Esophagus muscularis mucosa (tissue), 4 donors: ENCODE results near the gene ARPC5L. TPM values are rescaled to one million over a fixed set of nuclear protein-coding genes. Genes with fewer than 3 reads are reported as not detected.

Experiments used
- DNase-seq: peaks from one replicate; pipeline ENCODE4 v3.0.0-alpha.2; 2017; ENCODE audit errors: extremely low spot score
- H3K27ac ChIP-seq, 4 donors: fragments of 200-600 bp; sonication (generic); replicated peaks in 1 of 4; 1 replicate in 3 of 4; 2 replicates in 1 of 4; pipeline ENCODE4 v1.5.1; 2016 to 2019; ENCODE audit warnings: mild to moderate bottlenecking in 1 of 4
- H3K27me3 ChIP-seq, 4 donors: fragments of 200-600 bp; sonication (generic); one replicate each; pipeline versions ENCODE4 v1.5.1 to v1.6.0; 2016 to 2019
- H3K36me3 ChIP-seq, 4 donors: fragments of 200-600 bp; sonication (generic); one replicate each; pipeline ENCODE4 v1.5.1; 2016 to 2019
- H3K4me1 ChIP-seq, 4 donors: fragments of 200-600 bp; sonication (generic); one replicate each; pipeline ENCODE4 v1.5.1; 2016 to 2019
- H3K4me3 ChIP-seq, 4 donors: fragments of 200-600 bp; sonication (generic); 1 replicate in 2 of 4; 2 replicates in 2 of 4; pipeline ENCODE4 v1.5.1; 2016 to 2019; ENCODE audit warnings: mild to moderate bottlenecking in 4 of 4, moderate library complexity in 1 of 4
- H3K9me3 ChIP-seq, 4 donors: fragments of 200-600 bp; sonication (generic); 1 replicate in 3 of 4; 2 replicates in 1 of 4; pipeline ENCODE4 v1.5.1; 2016 to 2019
- EP300 ChIP-seq: sonication (generic); formaldehyde crosslinking; IDR thresholded peaks from one replicate; pipeline ENCODE4 v1.6.1; 2017; ENCODE audit warnings: antibody characterized with exemption
- POLR2A ChIP-seq: fragments of 450-650 bp; IDR thresholded peaks from one replicate; pipeline ENCODE4 v1.6.1; 2017; ENCODE audit warnings: antibody characterized with exemption, moderate library complexity, mild to moderate bottlenecking, low read depth
- POLR2AphosphoS5 ChIP-seq, 2 donors: sonication (generic); formaldehyde crosslinking; IDR thresholded peaks; one replicate each; pipeline ENCODE4 v1.6.1; 2017; ENCODE audit warnings: antibody characterized with exemption in 2 of 2
- WGBS: methylation state at CpG from one replicate; pipeline ENCODE4 v1.1.5; 2018; 5-methylcytosine and 5-hydroxymethylcytosine counted together
- intact Hi-C: fragments of 100-400 bp; cut with DNase I; formaldehyde crosslinking; loops from one replicate; pipeline ENCODE4 v1.15.1; 2023
- total RNA-seq, 4 donors: library from RNA; depleted of rRNA; stranded (reverse); fragments of >200 nt; gene quantifications; one replicate each; pipeline versions ENCODE4 v1.1.0 to v1.2.1, GENCODE V29; 2016
- TF ChIP-seq, protein P1 (sequence below), 3 experiments: fragments of 200-600 bp in 2 of 3; fragments of 450-650 bp in 1 of 3; sonication (generic) in 2 of 3; IDR thresholded peaks; one replicate each; pipeline ENCODE4 v1.5.1; 2017 to 2019; ENCODE audit warnings: antibody characterized with exemption in 3 of 3, mild to moderate bottlenecking in 2 of 3, moderate library complexity in 1 of 3

Gene ARPC5L
- total RNA-seq, 4 donors from 2014 or later = 23.3 to 28.2 (median 26.7) TPM

DNA sequence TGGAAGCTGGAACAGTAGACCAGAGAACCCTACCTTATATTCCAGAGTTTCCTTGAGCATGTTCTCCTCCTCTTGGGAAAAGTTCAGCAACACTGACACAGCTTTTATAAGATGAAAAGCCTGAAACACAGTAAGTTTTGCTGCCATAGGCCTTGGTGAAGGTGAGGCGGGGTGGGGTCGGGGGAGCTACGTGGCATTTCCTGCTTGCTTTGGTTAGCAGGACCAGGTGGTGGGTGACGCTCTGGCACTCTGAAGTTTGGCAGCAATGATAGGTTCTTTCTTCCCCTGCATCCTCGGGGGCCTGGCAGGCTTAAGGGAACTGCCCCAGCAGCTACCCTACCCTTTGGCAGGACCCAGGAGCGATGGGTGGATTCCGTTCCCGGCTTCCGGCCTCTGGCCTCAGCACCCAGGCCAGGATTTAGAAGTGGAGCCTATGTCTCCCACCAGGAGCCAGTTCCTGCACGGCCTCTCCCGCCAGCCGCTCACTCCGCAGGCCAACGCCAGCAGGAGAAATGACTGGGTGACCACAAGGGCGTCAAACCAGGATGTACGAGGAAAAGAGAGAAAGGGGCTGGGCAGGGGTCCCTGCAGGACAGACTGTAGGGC lies 19.3 kb downstream of the ARPC5L start:
- DNase-seq = no peak
- H3K27me3 ChIP-seq = no peaks in the 10 kb centered on the region
- intact Hi-C loops = no loop called here
- no peaks in the 10 kb centered on the region for H3K9me3 ChIP-seq
- H3K27ac ChIP-seq = no peak overlapping the region
- peaks cover 0 to 7% (median 0%) of the 10 kb centered on the region in 4 donors for H3K4me1 ChIP-seq
- no peak overlapping the region for H3K4me3 ChIP-seq
- TF ChIP-seq, protein P1, sequence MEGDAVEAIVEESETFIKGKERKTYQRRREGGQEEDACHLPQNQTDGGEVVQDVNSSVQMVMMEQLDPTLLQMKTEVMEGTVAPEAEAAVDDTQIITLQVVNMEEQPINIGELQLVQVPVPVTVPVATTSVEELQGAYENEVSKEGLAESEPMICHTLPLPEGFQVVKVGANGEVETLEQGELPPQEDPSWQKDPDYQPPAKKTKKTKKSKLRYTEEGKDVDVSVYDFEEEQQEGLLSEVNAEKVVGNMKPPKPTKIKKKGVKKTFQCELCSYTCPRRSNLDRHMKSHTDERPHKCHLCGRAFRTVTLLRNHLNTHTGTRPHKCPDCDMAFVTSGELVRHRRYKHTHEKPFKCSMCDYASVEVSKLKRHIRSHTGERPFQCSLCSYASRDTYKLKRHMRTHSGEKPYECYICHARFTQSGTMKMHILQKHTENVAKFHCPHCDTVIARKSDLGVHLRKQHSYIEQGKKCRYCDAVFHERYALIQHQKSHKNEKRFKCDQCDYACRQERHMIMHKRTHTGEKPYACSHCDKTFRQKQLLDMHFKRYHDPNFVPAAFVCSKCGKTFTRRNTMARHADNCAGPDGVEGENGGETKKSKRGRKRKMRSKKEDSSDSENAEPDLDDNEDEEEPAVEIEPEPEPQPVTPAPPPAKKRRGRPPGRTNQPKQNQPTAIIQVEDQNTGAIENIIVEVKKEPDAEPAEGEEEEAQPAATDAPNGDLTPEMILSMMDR (IDR thresholded peaks at IDR 0.05) = no peak
- no peak for TF ChIP-seq POLR2AphosphoS5 (IDR thresholded peaks at IDR 0.05)
- TF ChIP-seq EP300 = no peak
- TF ChIP-seq POLR2A = no peak
- H3K36me3 ChIP-seq = peaks cover 50 to 99% (median 95%) of the 10 kb centered on the region in 4 donors
- 93% methylated on average over 12 of the region's 16 CpGs for WGBS

DNA sequence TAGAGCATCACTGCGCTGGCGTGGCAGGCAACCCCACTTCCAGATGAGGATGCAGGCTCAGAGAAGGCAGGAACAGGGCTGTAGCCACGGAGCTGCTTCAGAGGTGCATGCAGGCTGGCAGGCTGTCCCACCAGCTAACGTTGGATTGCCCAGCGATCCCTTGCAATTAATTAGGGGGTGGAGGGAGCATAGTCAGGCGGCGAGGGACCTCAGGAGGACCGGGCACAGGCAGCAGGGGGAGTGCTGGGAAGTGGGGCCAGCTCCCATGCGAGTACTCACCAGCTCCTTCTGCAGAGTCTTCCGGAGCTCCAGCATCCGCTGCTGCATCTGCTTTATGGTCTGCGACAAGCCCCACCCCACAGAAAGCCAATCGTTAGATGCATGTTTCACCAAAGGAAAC lies 20.3 kb downstream of the ARPC5L start:
- no peak for TF ChIP-seq EP300
- TF ChIP-seq POLR2A = no peak
- TF ChIP-seq, protein P1 (IDR thresholded peaks at IDR 0.05) = no peak
- TF ChIP-seq POLR2AphosphoS5 (IDR thresholded peaks at IDR 0.05) = no peak
- no peak overlapping the region for H3K4me3 ChIP-seq
- H3K36me3 ChIP-seq = peaks cover 50 to 99% (median 95%) of the 10 kb centered on the region in 4 donors
- H3K27ac ChIP-seq = no peak overlapping the region
- no peaks in the 10 kb centered on the region for H3K9me3 ChIP-seq
- peaks cover 0 to 7% (median 0%) of the 10 kb centered on the region in 4 donors for H3K4me1 ChIP-seq
- 77% methylated on average over 6 of the region's 13 CpGs for WGBS
- no peak for DNase-seq
- intact Hi-C loops = no loop called here
- no peaks in the 10 kb centered on the region for H3K27me3 ChIP-seq

DNA sequence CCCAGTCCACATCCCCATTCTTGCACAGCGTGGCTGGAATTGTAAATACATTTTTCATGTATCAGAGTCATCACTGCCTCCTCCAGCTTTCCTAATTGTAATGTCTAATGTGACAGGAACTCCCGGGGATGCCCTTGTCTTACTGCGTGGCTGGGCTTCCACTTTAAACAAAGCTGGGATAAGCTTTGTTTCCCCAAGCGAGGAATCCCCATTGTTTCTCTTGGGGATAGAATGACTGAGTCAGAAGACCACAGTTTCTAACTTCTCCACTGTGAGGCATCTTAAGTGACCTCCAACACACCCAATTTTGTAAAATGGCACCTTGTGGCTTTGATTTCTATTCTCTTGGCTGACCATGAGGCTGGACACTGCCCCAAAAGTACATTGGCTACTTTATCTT lies 22.4 kb downstream of the ARPC5L start:
- H3K4me3 ChIP-seq = no peak overlapping the region
- TF ChIP-seq, protein P1 (IDR thresholded peaks at IDR 0.05) = no peak
- TF ChIP-seq POLR2A (no peak), POLR2AphosphoS5 (IDR thresholded peaks at IDR 0.05) (no peak), EP300 (no peak)
- DNase-seq = no peak
- H3K27ac ChIP-seq = no peak overlapping the region
- no peaks in the 10 kb centered on the region for H3K9me3 ChIP-seq
- no peaks in the 10 kb centered on the region for H3K27me3 ChIP-seq
- H3K4me1 ChIP-seq = peaks cover 0 to 7% (median 0%) of the 10 kb centered on the region in 4 donors
- intact Hi-C loops = no loop called here
- 77% methylated on average over 4 of the region's 4 CpGs for WGBS
- H3K36me3 ChIP-seq = peaks cover 64 to 99% (median 95%) of the 10 kb centered on the region in 4 donors

DNA sequence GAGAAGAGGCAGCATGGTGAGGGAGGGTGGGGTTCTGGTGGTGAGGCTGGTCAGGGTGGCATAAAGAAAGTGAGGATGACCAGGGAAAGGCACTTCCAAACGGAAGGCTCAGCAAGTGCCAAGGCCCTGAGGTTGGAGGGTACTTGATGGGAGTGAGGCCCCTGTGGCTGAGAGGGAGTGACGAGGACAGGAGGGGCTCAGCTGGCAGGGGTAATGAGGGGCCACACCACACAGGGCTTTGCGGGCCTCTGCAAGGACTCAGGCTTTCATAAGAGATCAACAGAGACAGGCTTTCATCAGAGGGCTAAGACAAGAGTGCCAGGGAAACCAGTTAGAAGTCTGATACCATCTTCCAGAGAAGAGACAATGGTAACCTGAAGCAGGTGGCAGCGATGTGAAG lies 23.6 kb downstream of the ARPC5L start:
- no peak for TF ChIP-seq POLR2A
- TF ChIP-seq EP300 = no peak
- TF ChIP-seq POLR2AphosphoS5 (IDR thresholded peaks at IDR 0.05) = no peak
- TF ChIP-seq, protein P1 (IDR thresholded peaks at IDR 0.05) = no peak
- Histone ChIP-seq H3K4me3 (no peak overlapping the region), H3K9me3 (no peaks in the 10 kb centered on the region), H3K27me3 (no peaks in the 10 kb centered on the region), H3K36me3 (peaks cover 66 to 99% (median 95%) of the 10 kb centered on the region in 4 donors), H3K27ac (no peak overlapping the region), H3K4me1 (peaks cover 0 to under 1% (median 0%) of the 10 kb centered on the region in 4 donors)
- WGBS = 96% methylated on average over 4 of the region's 4 CpGs
- intact Hi-C loops = no loop called here
- no peak for DNase-seq

DNA sequence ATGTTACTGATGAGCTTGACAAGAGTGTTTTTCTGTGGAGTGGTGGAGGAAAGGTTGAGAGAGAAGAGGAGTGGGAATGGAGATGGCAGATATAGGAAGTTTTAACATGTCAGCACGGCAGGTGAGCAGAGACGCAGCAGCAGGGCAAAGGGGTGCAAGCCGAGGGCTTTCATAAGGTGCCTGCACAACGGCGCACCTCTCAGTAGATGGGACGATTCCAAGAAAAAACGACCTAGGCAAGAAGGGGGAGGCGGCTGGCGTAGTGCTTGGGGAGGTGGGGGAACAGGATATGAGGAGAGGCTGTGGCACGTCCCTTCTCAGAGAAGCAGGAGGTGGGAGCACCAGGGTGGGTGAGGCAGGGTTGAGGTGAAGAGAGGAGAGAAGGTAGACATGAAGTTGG lies 24.5 kb downstream of the ARPC5L start:
- TF ChIP-seq EP300 = no peak
- TF ChIP-seq, protein P1 (IDR thresholded peaks at IDR 0.05) = no peak
- TF ChIP-seq POLR2AphosphoS5 (IDR thresholded peaks at IDR 0.05) = no peak
- no peak for TF ChIP-seq POLR2A
- 86% methylated on average over 10 of the region's 10 CpGs for WGBS
- H3K36me3 ChIP-seq = peaks cover 65 to 99% (median 95%) of the 10 kb centered on the region in 4 donors

More for the DNA sequence above, 24.5 kb downstream of the ARPC5L start:
- no peak overlapping the region for H3K27ac ChIP-seq
- no peak for DNase-seq
- no peaks in the 10 kb centered on the region for H3K4me1 ChIP-seq
- no peaks in the 10 kb centered on the region for H3K9me3 ChIP-seq
- H3K4me3 ChIP-seq = no peak overlapping the region
- no peaks in the 10 kb centered on the region for H3K27me3 ChIP-seq
- intact Hi-C loops = no loop called here
